Measurements from ENCODE around the gene PLEKHM3.
A peak's percentile ranks its signal among the peaks of the same experiment; 100 is the strongest.

Gene PLEKHM3

DNA sequence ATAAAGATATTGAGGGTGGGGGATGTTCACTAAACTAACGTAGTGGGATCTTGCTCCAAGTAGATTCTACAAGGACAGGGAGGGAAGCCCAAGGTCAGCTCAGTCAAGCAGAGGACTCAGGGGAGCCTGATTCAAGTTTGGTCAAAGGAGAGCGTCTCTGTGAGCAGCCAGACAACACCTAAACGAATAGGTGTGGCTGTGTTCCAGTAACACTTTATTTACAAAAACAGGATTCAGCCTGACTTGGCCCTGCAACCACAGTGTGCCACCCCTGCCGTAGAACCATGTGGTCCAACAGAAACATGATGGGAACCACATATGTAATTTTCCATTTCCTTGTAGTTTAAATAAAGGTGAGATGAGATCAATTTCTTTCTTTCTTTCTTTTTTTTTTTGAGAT, 237.5 kb downstream of the PLEKHM3 start:
- DNase-seq (ENCODE audit: low spot score), result no peak

DNA sequence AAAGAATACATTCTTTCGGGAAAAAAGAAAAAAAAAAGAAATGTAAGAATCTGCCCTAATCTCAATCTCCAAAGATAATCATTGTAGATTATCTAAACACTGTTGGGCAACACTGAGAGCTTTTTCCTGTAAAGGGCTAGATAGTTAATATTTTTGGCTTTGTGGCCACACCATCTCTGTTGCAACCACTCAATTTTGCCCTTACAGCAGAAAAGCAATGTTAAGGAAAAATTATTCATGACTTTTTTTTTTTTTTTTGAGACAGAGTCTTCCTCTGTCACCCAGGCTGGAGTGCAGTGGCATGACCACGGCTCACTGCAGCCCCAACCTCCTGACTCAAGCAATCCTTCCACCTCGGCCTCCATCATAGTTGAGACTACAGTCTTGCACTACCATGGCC, 238.3 kb downstream of the PLEKHM3 start:
- no peak for DNase-seq (ENCODE audit: low spot score)

DNA sequence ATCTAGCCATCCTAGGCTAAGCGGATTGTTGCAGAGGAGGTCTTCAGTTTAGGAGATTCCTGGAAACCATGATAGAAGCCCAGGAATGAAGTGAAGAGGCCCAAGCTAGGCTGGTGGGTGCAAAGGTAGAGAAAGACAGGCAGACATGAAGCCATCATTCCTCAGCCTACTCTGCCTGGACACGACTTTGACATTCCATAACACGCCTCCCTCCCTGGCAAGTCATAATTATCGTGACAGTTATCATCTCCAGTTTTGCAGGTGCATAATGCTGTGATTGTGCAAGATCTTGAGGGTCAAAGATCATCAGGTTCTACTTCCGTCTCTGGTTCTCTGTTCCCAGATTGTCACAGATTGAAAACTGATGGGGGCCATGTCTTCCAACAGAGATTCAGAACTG, 240.4 kb downstream of the PLEKHM3 start:
- DNase-seq (ENCODE audit: low spot score), result no peak

DNA sequence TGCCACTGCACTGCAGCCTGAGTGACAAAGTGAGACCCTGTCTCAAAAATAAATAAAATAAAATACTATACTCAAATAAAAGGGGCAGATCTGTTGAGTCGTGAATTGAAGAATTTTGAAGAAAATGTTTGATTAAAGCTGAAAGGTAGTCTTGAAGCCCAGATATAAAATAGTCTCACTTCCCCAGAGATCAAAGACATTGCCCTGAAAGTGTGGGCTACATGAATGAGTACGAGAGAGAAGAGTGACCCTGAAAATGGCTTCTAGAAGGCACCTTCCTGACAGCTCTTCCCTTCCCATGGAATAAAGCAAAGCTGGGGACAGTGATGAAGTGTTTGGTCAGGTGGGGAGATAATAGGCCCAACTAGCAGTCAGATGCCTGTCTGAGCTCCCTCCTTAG, 241.8 kb downstream of the PLEKHM3 start:
- no peak for DNase-seq (ENCODE audit: low spot score)

DNA sequence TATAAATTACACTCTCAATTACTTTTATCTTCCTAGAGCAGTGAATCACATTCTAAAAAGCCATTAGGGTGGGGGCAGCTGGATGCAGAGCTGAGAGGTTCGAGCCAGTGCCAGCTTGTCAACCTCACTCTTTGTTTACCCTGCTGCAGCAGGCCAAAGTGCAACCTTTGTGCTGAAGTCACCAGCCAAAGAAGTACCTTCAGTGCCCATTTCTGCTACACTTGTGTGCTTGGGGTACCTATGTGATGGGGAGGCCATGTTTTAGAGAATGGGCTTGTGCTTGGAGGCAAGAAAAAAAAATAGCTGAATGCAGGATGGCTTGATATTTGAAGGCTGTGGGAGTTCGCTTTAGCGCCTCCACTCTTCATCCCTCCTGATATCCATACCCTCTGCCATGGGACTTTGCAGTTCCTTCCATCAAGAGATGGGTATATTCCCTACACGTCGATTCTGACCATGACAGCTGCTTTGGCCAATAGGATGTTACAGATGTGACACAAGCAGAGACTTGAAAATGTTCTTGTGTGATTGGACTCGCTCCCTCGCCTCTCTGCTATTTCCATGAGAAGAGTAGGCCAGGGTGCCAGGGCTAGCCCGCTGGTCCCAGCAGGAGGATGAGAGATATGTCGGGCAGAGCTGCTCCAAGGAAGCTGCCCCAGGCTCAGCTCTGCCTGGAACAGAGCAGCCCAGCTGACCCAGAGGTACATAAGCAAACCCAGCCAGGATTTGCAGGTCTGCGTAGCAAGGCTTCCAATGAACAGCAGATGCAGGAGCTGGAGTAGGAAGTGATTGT, 242.9 kb downstream of the PLEKHM3 start:
- no peak for DNase-seq (ENCODE audit: low spot score)

DNA sequence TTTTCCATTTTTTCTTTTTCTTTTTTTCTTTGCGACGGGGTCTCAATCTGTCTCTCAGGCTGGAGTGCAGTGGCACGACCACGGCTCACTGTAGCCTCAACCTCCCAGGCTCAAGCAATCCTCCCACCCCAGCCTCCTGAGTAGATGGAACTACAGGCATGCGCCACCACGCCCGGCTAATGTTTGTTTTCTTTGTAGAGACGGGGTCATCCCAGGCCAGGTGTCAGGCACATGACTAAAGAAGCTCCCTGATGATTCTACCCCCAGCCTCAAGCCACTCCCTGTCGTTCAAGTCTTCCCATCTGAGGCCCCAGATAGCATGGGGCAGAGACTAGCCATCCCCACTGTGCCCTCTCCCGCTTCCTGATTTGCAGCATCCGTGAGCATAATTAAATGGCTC, 245.8 kb downstream of the PLEKHM3 start:
- no peak for DNase-seq (ENCODE audit: low spot score)

DNA sequence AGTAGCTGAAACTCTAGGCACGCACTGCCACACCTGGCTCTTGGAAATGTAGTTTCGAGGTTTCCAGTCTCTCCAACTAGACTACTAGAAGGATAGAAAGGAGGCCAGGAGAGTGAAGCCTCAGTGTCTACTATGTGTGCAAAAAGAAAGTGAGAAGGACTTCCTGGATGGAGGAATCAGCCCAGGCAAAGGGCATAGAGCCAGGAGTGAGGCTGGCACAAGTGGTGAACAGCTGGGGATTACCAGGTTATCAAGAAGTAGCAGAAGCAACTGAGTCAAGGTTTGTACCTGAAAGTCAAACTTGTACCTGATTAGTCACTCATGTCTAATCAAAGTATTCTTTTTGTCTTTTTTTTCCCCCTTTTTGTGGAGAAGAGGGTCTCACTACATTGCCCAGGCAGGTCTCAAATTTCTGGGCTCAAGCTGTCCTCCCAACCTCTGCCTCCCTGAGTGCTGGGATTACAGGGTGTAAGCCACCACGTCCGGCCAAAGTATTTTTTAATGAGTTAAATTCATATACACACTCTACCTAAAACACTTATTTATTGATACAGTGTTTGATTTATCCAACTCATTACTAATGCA, 246.9 kb downstream of the PLEKHM3 start:
- no peak for DNase-seq (ENCODE audit: low spot score)

DNA sequence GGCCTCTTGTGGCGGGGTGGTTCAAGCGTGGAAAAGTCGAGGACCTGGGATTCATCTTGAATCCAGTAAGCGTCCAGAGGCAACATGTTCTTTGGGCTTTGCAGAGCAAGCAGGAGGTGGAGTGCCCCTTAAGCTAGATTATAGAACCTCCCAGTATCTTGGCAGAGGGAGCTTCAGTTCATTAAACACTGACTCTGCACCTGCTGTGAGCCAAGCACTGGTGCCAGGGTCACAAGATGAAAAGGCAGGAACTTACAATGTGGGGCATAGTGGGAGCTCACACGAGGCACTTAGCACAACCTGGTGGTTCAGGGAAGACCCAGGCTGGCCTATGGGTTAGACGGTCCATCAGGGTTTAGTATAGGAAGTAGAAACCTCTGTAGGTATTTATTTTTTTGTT, 248.2 kb downstream of the PLEKHM3 start:
- DNase-seq (ENCODE audit: low spot score), result no peak

DNA sequence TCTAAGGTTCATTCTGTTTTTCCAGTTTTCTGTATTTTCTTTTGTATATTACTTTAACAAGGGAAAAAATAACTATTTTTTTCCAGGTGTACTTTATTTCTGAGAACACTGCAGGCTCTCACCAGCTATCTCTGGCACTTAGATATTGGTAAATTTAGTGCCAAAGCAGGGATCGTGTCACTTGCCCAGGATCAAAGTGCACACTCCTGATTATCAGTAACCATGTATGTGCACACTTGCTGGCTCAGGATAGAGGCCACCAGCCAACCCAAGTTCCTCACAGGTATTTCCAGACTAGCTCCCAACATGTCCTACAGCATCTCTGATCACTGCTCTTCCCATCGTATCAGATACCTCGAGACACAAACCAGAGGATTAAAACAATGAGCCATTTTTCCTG, 249.9 kb downstream of the PLEKHM3 start:
- no peak for DNase-seq (ENCODE audit: low spot score)

DNA sequence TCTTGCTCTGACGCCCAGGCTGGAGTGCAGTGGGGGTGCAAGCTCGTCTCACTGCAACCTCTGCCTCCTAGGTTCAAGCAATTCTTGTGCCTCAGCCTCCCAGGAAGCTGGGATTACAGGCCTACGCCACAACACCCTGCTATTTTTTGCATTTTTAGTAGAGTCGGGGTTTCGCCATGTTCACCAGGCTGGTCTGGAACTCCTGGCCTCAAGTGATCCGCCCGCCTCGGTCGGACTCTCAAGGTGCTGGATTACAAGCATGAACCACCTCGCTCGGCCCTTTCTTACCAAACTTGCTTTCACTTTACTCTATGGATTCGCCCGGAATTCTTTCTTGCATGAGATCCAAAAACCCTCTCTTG, 252.5 kb downstream of the PLEKHM3 start:
- DNase-seq (ENCODE audit: low spot score), result no peak

DNA sequence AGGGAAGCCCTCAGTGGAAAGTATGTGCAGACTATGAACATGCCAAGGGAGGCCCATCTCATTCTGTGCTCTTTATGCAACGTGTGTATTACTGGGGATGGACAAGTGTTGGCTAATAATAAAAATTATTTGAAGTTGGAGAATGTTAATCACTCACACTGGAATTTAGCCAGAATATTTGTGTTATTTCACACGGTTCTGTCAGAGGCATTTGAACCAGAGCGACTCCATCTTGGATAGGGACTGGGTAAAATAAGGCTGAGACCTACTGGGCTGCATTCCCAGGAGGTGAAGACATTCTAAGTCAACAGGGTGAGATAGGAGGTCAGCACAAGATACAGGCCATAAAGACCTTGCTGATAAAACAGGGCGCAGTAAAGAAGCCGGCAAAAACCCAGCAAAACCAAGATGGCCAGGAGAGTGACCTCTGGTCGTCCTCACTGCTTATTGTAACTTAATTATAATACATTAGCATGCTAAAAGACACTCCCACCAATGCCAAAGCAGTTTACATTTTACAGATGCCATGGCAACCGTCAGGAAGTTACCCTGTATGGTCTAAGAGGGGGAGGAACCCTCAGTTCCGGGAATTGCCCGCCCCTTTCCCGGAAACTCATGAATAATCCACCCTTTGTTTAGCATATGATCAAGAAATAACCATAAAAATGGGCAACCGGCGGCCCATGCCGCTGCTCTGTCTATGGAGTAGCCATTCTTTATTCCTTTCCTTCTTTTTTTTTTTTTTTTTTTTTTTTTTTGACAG, 253.1 kb downstream of the PLEKHM3 start:
- peak; percentile 50 for DNase-seq (ENCODE audit: low spot score)

DNA sequence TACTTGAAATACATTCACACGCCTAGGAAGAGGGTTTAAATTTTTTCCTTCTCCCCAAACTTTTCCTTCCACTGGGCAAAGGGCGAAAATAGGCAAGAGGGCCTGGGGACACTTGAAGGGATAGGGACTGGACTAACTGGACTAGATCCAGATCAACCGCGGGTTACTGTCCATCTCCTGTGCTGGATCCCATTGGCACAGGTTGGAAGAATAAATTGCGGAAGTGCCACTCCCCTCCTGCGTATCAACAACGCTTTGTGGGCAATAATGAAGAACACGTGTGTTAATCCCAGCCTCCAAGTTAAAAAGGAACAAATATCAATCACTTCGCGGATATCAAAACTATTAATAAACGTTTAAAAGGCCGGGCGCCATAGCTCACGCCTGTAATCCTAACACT, 253.9 kb downstream of the PLEKHM3 start:
- DNase-seq (ENCODE audit: low spot score), result no peak

Data from COLO829 (cell line).